ENCODE results near the gene SUCLG2. TPM values are rescaled to one million over a fixed set of nuclear protein-coding genes. Genes with fewer than 3 reads are reported as not detected.

The SUCLG2 gene
- total RNA-seq, 1 donor from 2014 or later: 122 TPM

DNA sequence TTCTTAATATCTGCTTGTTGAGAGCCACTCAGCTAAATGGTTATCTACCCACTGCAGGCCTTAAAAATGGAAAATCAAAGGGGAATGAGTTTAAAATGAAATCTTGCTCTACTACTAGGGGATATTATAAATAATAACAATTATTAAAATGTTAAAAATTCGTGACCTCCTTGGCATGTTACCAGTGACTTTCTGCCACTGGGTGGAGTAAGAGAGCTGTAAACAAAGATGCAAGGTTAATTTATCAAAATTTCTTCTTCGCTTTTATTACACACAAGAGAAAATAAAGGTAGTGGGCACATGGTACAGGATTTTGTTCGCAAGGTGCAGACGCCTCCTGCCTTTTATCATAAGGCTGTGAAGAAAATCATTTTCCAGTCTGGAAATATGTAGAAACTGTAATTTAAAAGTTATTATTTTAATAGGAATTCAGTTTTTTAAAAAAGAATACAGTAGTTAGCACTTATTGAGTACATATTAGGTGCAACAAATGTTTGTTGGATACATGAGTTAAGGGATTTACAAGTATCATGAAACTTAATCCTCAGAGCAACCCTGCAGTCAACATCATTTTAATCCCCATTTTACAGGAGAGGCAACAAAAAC, 272.6 kb downstream of the SUCLG2 start:
- DNase-seq (no peak), ATAC-seq (no peak)
- intact Hi-C loops (cut with micrococcal nuclease): loop anchor here (5.0 kb wide), 1 partner anchor 411 kb away; no protein-coding TSS in a partner anchor

DNA sequence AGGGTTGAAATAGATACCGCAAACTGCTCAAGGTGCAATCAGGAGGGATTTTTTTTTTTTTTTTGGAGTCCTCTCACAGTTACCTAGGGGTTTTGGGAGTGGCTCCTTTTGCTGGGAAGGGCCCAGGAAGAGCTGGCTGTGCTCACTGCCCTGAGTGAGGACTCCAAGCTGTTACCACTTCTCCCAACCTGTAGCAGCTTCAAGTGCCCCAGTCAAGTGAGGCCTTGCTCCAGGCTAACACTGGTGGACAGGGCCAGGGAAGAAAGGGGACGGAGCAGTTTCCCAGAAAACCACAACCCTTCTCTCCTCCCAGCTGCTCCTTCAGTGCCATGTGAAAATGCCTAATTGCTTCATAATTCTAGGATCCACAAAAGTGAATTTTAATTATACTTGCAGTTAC, 274.3 kb downstream of the SUCLG2 start:
- intact Hi-C loops (cut with micrococcal nuclease): loop anchor here (5.0 kb wide), 1 partner anchor 412 kb away; no protein-coding TSS in a partner anchor
- no peak for DNase-seq
- no peak for ATAC-seq

DNA sequence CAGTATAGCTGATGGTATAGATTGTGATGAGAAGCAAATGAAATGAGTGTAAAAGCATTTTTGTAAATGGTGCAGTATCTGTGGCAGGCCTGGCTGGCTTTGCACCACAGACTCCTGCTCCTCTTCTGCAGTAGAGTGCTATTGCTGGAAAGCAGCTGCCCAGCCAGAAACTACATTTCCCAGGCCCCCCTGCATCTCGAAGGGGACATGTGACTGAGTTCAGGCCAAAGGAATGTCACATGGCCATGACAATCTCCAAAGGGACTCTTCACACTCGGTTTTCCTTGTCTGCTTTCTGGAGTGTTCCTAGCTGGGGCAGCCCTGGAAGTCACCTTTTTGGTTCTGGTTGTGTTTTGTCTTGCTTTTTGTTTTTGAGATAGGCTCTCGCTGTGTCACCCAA, 277.1 kb downstream of the SUCLG2 start:
- DNase-seq (no peak), ATAC-seq (no peak)
- intact Hi-C loops (cut with micrococcal nuclease): loop anchor here (5.0 kb wide), 1 partner anchor 1515 kb away; no protein-coding TSS in a partner anchor

DNA sequence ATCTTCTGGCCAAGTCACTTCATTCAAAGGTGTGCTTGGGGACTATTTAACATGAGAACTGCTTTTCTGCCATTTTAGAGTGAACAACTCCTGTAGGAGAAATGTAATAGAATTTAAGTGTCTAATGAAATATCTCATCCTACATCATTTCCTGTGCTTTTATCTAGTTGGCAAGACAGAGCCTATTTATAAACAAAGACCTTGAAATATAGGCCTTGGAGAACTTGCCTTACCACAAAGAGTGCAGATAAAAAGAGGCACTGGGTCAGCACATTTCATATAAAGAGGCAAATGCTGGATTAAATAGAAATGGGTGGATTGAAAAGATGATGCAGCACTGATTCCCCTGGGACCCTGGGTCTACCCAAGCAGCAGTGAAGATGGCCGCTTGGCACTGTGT, 278.0 kb downstream of the SUCLG2 start:
- DNase-seq: no peak

DNA sequence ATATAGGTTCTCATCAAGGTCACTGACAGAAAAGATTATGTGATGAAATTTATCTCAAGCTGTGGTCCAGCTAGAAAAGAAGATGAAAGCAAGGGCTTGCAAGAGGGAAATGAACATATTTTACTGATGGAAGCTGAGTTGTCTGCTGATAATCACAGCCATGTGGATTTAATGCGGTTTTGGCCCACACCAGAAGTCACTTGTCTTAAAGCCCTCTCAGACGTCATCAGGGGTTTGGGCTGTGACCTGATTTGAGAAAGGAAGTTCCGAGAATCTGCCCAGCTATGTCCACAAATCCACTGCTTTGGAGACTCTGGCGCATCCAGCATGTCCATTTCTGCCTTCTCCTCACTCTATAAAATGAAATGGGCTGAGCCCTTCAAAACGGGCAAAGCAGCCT, 278.4 kb downstream of the SUCLG2 start:
- intact Hi-C loops (cut with micrococcal nuclease): loop anchor here (5.0 kb wide), 1 partner anchor 1516 kb away; no protein-coding TSS in a partner anchor
- ATAC-seq: no peak
- DNase-seq: no peak

More for the DNA sequence above, 278.0 kb downstream of the SUCLG2 start:
- ATAC-seq: no peak
- intact Hi-C loops (cut with micrococcal nuclease): loop anchor here (5.0 kb wide), 1 partner anchor 1516 kb away; no protein-coding TSS in a partner anchor

DNA sequence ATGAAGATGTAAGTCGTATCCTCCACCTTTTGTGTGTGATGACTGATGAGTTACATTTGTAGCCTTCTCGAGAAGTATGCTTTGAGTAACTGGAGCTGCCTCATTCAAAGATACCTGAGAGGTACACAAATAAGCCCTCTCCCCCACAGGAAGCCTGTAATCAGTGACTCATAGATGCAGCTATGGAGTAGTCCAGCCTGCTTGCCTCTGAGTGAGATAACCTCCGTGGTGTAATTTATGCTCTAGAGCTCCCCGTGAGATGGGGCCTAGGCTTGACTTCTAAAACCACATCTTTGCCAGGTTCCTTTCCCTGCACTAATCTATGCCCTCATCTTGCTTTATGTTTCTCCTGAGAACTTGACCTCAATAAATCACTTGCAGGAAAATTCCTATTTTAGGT, 291.7 kb downstream of the SUCLG2 start:
- DNase-seq (no peak), ATAC-seq (no peak)
- intact Hi-C loops (cut with micrococcal nuclease): no loop called here

- intact Hi-C loops (cut with micrococcal nuclease): no loop called here
- DNase-seq: no peak
- no peak for ATAC-seq
Measured at GRCh38 chr3:67361770-67362169, 292.6 kb downstream of the SUCLG2 start.

- no peak for ATAC-seq
- intact Hi-C loops (cut with micrococcal nuclease): no loop called here
Measured at GRCh38 chr3:67361323-67361722, 293.1 kb downstream of the SUCLG2 start.

GRCh38 chr3:67357610-67358458, 296.6 kb downstream of the SUCLG2 start:
- DNase-seq (no peak), ATAC-seq (no peak)
- intact Hi-C loops (cut with micrococcal nuclease): no loop called here

More at GRCh38 chr3:67361323-67361722, 293.1 kb downstream of the SUCLG2 start:
- DNase-seq: no peak

GRCh38 chr3:67349551-67350174, 304.7 kb downstream of the SUCLG2 start:
- no peak for ATAC-seq
- intact Hi-C loops (cut with micrococcal nuclease): no loop called here

GRCh38 chr3:67346081-67346480, 308.3 kb downstream of the SUCLG2 start:
- no peak for ATAC-seq
- intact Hi-C loops (cut with micrococcal nuclease): no loop called here
- DNase-seq: no peak

More at GRCh38 chr3:67349551-67350174, 304.7 kb downstream of the SUCLG2 start:
- DNase-seq: no peak

GRCh38 chr3:67335813-67336212, 318.6 kb downstream of the SUCLG2 start:
- no peak for ATAC-seq
- intact Hi-C loops (cut with micrococcal nuclease): no loop called here
- no peak for DNase-seq

- intact Hi-C loops (cut with micrococcal nuclease): no loop called here
- DNase-seq (no peak), ATAC-seq (no peak)
Measured at GRCh38 chr3:67334588-67334987, 319.8 kb downstream of the SUCLG2 start.

- ATAC-seq: no peak
- intact Hi-C loops (cut with micrococcal nuclease): no loop called here
- DNase-seq: no peak
Measured at GRCh38 chr3:67329358-67329757, 325.1 kb downstream of the SUCLG2 start.

- intact Hi-C loops (cut with micrococcal nuclease): no loop called here
- ATAC-seq (no peak), DNase-seq (no peak)
Measured at GRCh38 chr3:67327582-67327981, 326.8 kb downstream of the SUCLG2 start.

GRCh38 chr3:67325231-67325630, 329.2 kb downstream of the SUCLG2 start:
- intact Hi-C loops (cut with micrococcal nuclease): no loop called here
- DNase-seq (no peak), ATAC-seq (no peak)

Measured in left ventricle myocardium superior (tissue), 1 donor.